CD4-positive, alpha-beta T cell treated with Interleukin-15 for 1 hour (primary cell): Measurements from ENCODE around the gene MRPL1.
"Not testable (repeated sequence)": the region's sequence is repeated elsewhere in the genome, so short reads cannot be mapped to it uniquely, and the experiment has no call there.

Experiments used
- DNase-seq: peaks from one replicate; pipeline ENCODE4 v3.0.0-alpha.2; 2020

Gene MRPL1

GRCh38 chr4:77852892-77853495 lies 9.6 kb upstream of the MRPL1 start:
- peak; percentile 78 for DNase-seq

- DNase-seq, result peak; percentile 49
These were observed 8.1 kb upstream of the MRPL1 start for GRCh38 chr4:77854431-77855111.

GRCh38 chr4:77856152-77856551 lies 6.5 kb upstream of the MRPL1 start:
- DNase-seq, result no peak

- DNase-seq, result no peak
These were observed 3.4 kb upstream of the MRPL1 start for GRCh38 chr4:77859256-77859655.

- DNase-seq, result no peak
These were observed 1.1 kb upstream of the MRPL1 start for GRCh38 chr4:77861495-77861894.

- DNase-seq, result not testable (repeated sequence)
These were observed 711 bp downstream of the MRPL1 start for GRCh38 chr4:77863341-77863740.

GRCh38 chr4:77865259-77865658 lies 2.6 kb downstream of the MRPL1 start:
- DNase-seq, result no peak

GRCh38 chr4:77872723-77873445 lies 10.3 kb downstream of the MRPL1 start:
- no peak for DNase-seq

GRCh38 chr4:77877167-77877566 lies 14.5 kb downstream of the MRPL1 start:
- DNase-seq, result no peak

GRCh38 chr4:77877771-77878565 lies 15.3 kb downstream of the MRPL1 start:
- DNase-seq, result no peak

GRCh38 chr4:77880784-77881183 lies 18.2 kb downstream of the MRPL1 start:
- no peak for DNase-seq

- DNase-seq, result no peak
These were observed 19.0 kb downstream of the MRPL1 start for GRCh38 chr4:77881460-77882295.

- no peak for DNase-seq
These were observed 30.8 kb downstream of the MRPL1 start for GRCh38 chr4:77893451-77893850.

GRCh38 chr4:77899607-77900006 lies 37.0 kb downstream of the MRPL1 start:
- DNase-seq, result no peak

- no peak for DNase-seq
These were observed 40.6 kb downstream of the MRPL1 start for GRCh38 chr4:77903186-77903585.

- DNase-seq, result no peak
These were observed 43.1 kb downstream of the MRPL1 start for GRCh38 chr4:77905651-77906263.

- DNase-seq, result no peak
These were observed 48.0 kb downstream of the MRPL1 start for GRCh38 chr4:77910676-77911075.

- DNase-seq, result no peak
These were observed 48.5 kb downstream of the MRPL1 start for GRCh38 chr4:77911091-77911490.

GRCh38 chr4:77911842-77912450 lies 49.3 kb downstream of the MRPL1 start:
- DNase-seq, result no peak

- DNase-seq, result no peak
These were observed 50.7 kb downstream of the MRPL1 start for GRCh38 chr4:77913348-77913747.

- no peak for DNase-seq
These were observed 54.4 kb downstream of the MRPL1 start for GRCh38 chr4:77917075-77917474.

- no peak for DNase-seq
These were observed 55.0 kb downstream of the MRPL1 start for GRCh38 chr4:77917601-77918000.
